Gastrocnemius medialis (tissue), 4 donors: ENCODE data around the gene CC2D2B.

Experiments
- CTCF ChIP-seq, 5 experiments: fragments of 450-650 bp in 3 of 5; fragments of 200-600 bp in 2 of 5; sonication (generic) in 2 of 5; IDR thresholded peaks in 4 of 5; conservative IDR thresholded peaks in 1 of 5; 1 replicate in 4 of 5; 2 replicates in 1 of 5; pipeline ENCODE4 v1.5.1; 2016 to 2019; ENCODE audit warnings: antibody characterized with exemption in 5 of 5, mild to moderate bottlenecking in 3 of 5, moderate library complexity in 3 of 5
- POLR2A ChIP-seq, 2 donors: fragments of 450-650 bp; IDR thresholded peaks; one replicate each; pipeline ENCODE4 v1.6.1; 2017; ENCODE audit warnings: antibody characterized with exemption in 2 of 2, mild to moderate bottlenecking in 2 of 2, moderate library complexity in 2 of 2

DNA sequence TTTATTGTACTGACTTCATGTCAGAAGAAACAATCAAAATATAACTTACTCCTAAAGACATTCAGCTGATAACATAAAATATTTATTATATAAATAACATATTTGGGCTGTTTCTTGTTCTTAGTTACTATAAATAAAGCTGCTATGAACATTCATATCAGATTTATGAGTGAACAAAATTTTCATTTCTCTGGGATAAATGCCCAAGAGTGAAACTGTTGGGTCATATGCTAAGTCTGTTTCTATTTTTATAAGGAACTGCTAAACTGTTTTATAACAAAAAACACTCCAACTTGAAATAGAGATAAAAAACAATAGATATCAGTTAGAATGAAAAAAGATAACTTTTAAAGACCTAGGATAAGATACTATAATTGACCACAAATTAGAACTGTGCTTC, 26.5 kb upstream of the CC2D2B start:
- TF ChIP-seq POLR2A (IDR thresholded peaks at IDR 0.05) (no peak), CTCF (IDR thresholded peaks at IDR 0.05 in 4 of 5, conservative IDR thresholded peaks at IDR 0.05 in 1 of 5) (no peak)
